HG03571 (cell line): Measurements from ENCODE around the gene TXNDC2.

Experiments used
- ATAC-seq: cut with Tn5 transposase; IDR thresholded peaks from one replicate; pipeline ENCODE4 v1.9.1; 2021; ENCODE audit not compliant: unreplicated experiment

TXNDC2 gene

DNA sequence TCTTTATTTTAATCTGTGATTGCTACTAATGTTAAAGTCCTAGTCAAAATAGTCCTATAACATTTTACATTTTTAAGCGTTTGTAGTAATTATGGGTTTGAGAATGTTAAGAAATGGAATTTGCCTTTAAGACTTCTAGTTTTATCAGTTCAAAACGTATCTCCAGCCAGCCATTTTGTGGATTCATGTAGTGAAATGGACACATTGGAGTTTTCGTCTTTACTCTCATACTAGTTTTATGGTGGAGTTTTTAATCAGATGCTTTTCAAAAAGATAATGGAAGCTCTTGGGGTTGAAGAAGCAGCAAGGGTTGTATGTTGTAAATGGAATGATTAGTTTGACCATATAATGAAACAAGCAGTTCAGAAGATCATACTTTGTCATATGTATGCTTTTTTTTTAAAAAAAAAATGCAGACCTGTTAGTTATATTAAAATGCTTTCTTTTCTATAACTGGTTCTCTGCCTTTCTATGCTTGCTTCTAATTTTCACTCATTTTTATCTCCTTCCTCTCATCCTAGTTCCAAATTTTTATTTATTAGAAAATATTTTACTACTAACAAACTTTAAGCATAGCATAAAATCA lies 44.6 kb downstream of the TXNDC2 start:
- no peak for ATAC-seq

DNA sequence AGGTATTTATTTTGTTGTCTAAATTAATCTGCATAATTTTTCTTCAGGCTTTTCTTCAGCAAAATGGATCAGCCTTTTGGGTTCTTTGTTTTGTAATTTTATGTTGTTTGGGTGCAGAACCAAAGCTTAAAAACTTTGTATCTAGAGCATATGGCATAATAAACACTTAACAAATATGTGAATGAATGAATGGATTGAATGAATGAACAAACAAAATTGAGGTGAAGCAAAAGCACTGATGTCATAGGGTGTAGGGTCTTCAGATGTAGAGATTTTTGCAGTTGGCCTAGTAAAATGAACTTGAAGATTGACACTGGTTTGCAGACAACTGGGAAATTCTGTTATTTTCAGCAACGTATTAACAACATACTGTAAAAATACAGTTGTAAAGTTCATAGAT lies 45.4 kb downstream of the TXNDC2 start:
- no peak for ATAC-seq

DNA sequence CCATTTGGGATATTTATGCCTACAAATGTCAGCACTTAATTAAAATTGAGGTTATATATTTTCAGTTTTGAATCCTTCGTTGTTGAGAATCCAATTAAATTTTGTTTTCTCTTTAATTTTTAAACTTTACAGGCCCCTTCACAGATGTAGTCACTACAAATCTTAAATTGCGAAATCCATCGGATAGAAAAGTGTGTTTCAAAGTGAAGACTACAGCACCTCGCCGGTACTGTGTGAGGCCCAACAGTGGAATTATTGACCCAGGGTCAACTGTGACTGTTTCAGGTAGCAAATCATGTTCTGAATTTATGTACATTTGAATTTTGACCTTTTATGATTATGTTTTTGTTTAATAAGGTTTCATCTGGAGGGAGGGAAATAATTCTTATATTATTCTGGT lies 45.9 kb downstream of the TXNDC2 start:
- no peak for ATAC-seq

DNA sequence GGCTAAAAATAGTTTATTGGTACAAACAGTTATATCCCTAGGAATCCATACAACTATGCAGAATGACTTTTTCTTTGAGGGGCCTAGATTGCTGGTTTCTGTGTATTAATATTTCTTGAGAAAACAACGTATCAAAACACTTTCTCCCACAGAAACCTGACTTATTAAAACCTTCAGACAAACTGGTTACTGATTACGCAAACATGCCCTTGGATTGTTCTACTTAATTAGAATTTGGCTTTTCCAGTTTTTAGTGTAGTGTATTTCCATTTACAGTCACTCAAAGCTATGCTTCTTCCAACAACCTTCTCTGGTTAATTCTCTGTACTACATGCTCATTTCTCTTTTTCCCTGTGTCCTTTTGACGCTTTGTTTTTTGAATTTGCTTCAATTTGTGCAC lies 48.1 kb downstream of the TXNDC2 start:
- no peak for ATAC-seq

DNA sequence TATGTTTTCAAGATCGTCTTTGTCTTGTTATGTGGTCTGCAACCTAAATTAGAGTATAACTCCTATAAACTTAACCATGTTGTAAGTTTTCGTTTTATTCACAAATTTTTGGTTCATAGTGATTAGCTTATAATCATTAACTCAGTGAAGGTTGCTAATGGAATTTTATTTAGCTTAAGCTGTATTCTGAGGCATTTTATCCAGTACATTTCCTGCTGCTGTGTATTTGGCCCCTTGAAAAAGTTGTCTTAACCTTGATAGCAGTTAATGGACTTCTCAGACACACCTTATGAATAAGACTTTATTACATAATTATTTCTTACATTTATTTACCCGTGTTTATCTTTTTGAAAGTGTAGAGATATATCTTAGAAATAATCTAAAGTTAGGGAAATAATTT lies 48.5 kb downstream of the TXNDC2 start:
- no peak for ATAC-seq
